Endothelial cell of umbilical vein (primary cell): Measurements from ENCODE around the gene RTF2.

Experiments used
- EZH2 ChIP-seq: IDR thresholded peaks from 2 replicates; pipeline ENCODE4 v1.6.1; 2012; ENCODE audit warnings: borderline replicate concordance, low read depth, mild to moderate bottlenecking, moderate library complexity, low read length, inconsistent platforms; ENCODE audit not compliant: severe bottlenecking
- FOS ChIP-seq: IDR thresholded peaks from 2 replicates; pipeline ENCODE4 v1.6.1; 2011; ENCODE audit warnings: mild to moderate bottlenecking, low read length, moderate library complexity, borderline replicate concordance; ENCODE audit not compliant: insufficient read depth
- GATA2 ChIP-seq: IDR thresholded peaks from 2 replicates; pipeline ENCODE4 v1.7.0; 2011; ENCODE audit warnings: low read depth, mild to moderate bottlenecking, moderate library complexity, mixed read lengths, low read length; ENCODE audit not compliant: insufficient read length, insufficient read depth
- JUN ChIP-seq: IDR thresholded peaks from 2 replicates; pipeline ENCODE4 v1.6.1; 2011; ENCODE audit warnings: borderline replicate concordance, low read depth; ENCODE audit not compliant: insufficient read length, insufficient read depth
- MYC ChIP-seq: IDR thresholded peaks from one replicate; pipeline ENCODE4 v1.6.1; 2011; ENCODE audit warnings: mild to moderate bottlenecking, low read depth, low read length
- POLR2A ChIP-seq: IDR thresholded peaks from 2 replicates; pipeline ENCODE4 v1.6.1; 2012; ENCODE audit warnings: low read depth, mild to moderate bottlenecking, control low read depth, low read length
- POLR2AphosphoS5 ChIP-seq: IDR thresholded peaks from 2 replicates; pipeline ENCODE4 v1.6.1; 2012; ENCODE audit warnings: low read depth, mild to moderate bottlenecking, control low read depth, low read length, moderate library complexity; ENCODE audit not compliant: insufficient read depth
- TF ChIP-seq, protein P1 (sequence below), 2 donors: IDR thresholded peaks; 1 replicate in 1 of 2; 2 replicates in 1 of 2; pipeline ENCODE4 v1.5.1; 2011; ENCODE audit warnings: low read length in 2 of 2, mild to moderate bottlenecking in 2 of 2, moderate library complexity in 2 of 2, control low read depth in 1 of 2, inconsistent platforms in 1 of 2, low read depth in 1 of 2; ENCODE audit not compliant: insufficient read depth in 1 of 2; ENCODE audit errors: extremely low read depth in 1 of 2
- TF ChIP-seq, protein P2 (sequence below): IDR thresholded peaks from 2 replicates; pipeline ENCODE4 v1.6.1; 2011; ENCODE audit not compliant: insufficient read depth, insufficient read length

DNA sequence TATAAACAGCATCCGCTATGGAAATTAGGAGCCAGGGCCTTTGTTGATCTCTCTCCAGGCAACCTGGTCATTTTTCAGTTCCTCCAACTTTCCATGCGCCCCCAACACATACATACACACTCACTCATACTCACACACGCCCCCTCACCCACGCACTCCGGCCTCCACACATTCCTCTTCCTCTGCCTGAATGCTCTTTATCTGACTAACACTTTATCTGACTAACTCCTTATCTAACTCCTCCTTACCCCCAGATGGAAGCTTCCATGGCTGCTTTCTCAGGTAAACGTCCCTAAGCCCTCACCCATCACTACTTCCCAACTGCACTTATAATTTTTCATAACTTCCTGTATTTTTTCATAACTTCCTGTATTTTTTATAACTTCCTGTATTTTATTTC is 38.9 kb upstream of the RTF2 start:
- TF ChIP-seq, protein P1, sequence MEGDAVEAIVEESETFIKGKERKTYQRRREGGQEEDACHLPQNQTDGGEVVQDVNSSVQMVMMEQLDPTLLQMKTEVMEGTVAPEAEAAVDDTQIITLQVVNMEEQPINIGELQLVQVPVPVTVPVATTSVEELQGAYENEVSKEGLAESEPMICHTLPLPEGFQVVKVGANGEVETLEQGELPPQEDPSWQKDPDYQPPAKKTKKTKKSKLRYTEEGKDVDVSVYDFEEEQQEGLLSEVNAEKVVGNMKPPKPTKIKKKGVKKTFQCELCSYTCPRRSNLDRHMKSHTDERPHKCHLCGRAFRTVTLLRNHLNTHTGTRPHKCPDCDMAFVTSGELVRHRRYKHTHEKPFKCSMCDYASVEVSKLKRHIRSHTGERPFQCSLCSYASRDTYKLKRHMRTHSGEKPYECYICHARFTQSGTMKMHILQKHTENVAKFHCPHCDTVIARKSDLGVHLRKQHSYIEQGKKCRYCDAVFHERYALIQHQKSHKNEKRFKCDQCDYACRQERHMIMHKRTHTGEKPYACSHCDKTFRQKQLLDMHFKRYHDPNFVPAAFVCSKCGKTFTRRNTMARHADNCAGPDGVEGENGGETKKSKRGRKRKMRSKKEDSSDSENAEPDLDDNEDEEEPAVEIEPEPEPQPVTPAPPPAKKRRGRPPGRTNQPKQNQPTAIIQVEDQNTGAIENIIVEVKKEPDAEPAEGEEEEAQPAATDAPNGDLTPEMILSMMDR (IDR thresholded peaks at IDR 0.05; ENCODE audit: extremely low read depth in 1 of 2, insufficient read depth in 1 of 2, low read depth in 1 of 2, low read length in 2 of 2) = no peak
- TF ChIP-seq JUN (no peak), POLR2AphosphoS5 (no peak), FOS (no peak), EZH2 (no peak), POLR2A (no peak), MYC (no peak), GATA2 (no peak)
- TF ChIP-seq, protein P2, sequence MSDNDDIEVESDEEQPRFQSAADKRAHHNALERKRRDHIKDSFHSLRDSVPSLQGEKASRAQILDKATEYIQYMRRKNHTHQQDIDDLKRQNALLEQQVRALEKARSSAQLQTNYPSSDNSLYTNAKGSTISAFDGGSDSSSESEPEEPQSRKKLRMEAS = no peak
